HPDE6-E6E7 (cell line): Measurements from ENCODE around the gene CASP1.
"Not testable (repeated sequence)": the region's sequence is repeated elsewhere in the genome, so short reads cannot be mapped to it uniquely, and the experiment has no call there.

Experiments
- DNase-seq: peaks from one replicate; pipeline ENCODE4 v3.0.0; 2011; ENCODE audit warnings: missing footprints; ENCODE audit errors: extremely low spot score

Gene CASP1

DNA sequence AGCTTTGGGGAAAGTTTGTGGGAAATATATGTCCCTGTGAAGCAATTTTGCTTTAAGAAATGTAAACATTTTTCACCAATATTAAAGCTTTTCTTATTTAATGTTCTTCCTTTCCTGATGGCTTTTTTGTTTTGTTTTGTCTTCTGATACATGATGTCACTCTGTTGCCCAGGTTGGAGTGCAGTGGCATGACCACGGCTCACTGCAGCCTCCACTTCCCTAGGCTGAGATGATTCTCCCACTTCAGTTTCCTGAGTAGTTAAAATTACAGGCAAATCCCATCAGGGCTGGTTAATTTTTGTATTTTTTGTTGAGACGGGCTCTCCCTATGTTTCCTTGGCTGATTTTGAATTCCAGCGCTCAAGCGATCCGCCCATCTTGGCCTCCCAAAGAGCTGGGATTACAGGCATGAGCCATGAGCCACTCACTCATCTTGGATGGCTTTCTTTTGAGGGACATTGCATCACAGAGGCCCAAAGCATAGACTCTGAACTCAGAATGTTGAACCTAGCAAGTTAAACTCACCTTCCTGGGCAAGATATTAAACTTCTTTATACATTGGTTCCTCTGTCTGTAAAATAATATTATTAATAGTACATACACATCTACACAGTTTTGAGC is 10.8 kb upstream of the CASP1 start:
- DNase-seq = no peak

DNA sequence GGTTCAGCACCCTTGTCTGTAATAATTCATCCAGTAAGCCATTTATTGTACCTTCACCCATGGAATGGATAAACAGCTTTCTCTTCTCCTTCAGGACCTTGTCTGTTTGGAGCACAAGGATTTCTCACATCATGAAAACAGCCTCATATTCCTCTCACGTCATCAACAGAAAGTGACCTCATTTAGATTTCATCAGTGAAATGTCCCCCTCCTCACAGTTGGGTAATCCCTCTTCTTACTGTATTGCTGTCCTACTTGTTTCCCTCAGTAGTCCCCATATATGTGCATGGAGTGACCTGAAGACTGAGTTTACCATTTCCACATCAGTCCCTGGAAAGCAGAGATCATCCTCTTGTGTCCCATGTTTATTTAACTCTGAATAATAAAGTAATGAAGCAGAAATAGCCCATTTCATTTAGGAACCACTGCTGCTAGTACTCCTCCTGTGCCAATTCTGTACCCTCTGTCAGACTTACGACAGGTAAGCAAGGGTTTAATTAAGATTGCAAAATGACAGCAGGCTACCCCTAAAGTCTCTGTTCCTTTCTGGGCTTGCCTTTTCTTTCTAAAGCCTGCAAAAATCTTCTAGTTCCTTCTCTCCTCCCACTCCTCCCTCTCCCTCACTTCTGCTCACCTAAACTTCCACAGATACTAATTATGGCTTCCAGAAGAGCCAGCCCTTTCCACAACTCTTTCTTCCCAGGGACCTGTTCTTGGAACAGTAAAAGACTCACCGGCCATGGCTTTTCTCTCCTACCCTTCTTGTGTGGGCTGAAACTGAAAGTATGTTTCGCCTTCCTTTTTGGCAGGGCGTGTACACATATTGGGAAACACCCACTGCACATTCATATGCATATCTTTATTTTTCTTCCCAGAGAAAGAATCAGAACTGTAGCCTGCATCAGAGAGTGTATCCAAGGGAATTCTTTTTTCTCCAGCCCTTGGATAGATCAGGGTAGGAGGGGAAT is 9.9 kb upstream of the CASP1 start, which contains the start of gene CARD16:
CARD16 (minus strand) TSS at position 779 of the 968 bp plus-strand sequence; CDS start at position 741, 38 bp downstream.
- peak; percentile 26 for DNase-seq

DNA sequence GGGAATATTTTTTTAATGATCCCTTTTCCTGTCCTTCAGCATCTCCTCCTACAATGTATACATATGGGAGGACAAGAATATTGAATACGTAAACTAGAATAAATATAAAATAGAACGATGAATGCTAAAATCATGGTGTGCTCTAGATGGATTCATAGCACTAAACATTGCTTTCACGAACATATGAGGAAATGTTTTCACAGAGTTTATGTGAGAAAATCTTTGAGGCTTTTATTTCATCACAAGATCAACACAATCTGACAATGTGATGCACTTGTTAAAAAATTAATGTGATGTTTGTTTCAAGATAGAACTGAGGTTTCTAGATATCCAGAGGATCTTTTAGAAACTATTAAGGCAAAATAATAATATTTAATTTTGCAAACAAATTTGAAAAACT is 7.2 kb upstream of the CASP1 start:
- DNase-seq = no peak

DNA sequence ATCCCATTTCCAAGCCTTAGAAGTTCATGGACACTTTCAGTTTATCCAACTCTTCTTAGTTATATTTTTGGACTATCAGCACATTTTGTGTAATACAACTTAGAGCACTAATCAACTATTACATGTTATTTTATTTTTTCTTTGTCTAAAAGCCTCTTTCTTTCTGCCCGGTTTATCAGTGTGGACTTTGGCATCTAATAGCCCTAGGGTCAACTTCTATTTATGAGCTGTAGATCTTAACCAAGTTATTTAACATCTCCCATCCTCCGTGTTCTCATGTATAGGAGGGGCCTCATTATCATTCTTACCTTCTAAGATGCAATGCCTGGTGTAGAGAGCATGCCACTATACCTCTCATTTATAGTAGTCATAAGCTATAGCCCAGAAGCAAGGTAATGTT is 5.8 kb upstream of the CASP1 start:
- no peak for DNase-seq

DNA sequence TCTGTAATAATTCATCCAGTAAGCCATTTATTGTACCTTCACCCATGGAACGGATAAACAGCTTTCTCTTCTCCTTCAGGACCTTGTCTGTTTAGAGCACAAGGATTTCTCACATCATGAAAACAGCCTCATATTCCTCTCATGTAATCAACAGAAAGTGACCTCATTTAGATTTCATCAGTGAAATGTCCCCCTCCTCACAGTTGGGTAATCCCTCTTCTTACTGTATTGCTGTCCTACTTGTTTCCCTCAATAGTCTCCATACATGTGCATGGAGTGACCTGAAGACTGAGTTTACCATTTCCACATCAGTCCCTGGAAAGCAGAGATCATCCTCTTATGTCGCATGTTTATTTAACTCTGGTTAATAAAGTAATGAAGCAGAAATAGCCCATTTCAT is 556 bp downstream of the CASP1 start:
- DNase-seq = not testable (repeated sequence)

DNA sequence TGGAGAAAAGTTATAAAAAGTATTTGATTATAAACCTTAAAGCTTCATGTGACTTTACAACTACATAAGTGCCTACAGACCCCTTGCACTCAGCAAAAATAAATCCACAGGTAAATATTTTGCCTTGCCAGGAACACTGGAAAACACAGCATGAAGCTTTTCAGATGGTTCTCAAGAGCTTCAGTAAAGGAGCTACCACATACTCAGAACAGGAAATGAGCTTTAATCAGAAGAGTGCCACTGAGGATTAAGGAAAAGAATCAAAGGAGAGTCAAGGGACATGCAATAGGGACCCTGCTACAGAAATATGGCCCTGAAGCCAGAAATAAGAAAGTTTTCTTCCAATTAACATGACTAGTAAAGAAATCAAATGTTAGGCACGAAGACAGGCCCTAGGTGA is 1.2 kb downstream of the CASP1 start:
- DNase-seq = no peak

DNA sequence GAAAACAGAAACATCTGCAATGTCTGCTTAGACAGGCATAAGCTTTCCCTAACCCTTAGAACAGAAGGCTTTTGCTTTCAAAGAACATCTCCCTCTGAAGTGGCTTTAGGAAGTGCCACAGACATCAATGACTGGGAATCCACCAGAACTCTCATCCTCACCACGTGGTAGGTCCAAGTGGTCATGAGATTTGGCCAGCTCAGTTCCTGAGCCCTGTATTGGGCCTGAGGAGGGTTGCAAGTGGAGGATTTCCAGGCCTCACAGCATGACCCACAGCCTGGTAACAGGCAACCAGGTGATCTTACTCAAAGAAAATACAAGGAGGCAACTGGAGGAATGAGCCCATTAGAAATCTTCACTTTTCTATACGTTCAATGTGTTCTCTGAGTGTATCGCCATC is 1.6 kb downstream of the CASP1 start:
- no peak for DNase-seq

DNA sequence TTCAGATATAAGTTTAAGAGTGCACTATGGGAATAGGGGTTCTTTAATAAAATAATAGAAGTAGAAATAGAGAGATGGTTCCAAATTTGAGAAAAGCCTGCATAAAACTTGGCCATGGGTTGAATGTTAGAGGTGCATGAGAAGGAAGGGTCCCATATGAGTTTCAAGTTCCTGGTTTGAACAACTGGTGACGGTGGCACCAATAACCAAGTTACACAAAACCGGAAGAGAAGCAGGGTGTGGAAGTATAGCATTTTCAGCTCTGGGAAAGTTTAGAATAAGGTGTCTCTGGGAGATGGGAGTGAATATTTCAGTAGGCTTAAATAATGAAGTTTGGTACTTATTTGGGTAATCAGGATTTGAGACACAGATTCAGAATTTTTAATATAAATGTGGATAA is 2.4 kb downstream of the CASP1 start:
- no peak for DNase-seq

DNA sequence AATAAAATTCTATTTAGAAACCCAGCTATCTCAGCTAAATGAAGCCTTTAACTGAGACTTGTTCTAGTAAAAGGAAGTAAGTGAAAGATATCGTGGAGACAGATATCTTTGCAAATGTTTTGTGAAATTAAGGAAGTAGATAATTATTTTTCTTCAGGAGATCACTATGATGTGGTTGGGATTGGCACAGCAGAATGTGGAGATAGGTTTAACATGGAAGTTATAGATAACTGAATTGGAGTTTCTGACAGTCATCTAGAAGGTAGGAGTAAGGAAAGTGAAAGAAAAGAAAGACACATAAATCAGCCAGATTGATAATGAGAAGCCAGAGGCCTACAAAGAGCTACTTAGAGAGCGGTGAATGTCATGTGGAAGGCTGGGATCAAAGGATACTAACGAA is 7.3 kb downstream of the CASP1 start:
- DNase-seq = no peak

DNA sequence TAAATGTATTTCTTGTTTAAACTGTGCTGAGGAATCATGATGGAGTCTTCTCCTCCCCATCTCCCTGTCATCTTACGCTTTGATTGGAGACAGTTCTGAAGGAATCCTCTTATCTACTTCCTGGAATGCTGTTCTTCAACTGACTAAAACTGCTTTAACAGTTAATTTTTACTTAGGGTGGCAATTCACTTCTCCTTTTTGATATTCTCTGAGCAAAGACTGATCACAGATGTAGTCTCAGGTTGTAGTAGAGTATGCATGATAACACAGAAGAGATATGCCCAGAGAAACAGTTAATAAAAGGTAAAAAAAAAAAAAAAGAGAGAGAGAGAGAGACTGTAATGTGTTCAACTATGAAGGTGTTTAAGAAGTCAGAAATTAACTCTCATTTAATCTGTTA is 10.6 kb downstream of the CASP1 start:
- DNase-seq = no peak

DNA sequence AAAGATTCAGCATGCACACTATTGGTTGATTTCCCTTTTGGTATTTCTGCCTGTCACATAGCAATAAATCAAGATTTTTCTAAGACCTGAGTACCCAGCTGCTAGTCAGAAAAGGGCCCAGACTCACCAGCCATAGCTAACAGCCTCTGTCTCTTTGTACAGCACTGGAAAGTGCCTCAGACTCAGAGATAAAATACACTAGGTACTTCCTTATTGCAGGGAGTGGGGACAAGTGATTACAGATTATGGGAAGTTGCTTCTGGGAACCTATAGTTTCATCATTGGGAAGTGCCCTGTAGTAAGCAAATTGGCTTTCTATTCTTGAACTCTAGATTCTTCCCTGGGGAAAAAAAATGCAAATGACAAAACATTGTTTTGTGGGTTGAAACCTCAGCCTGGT is 11.9 kb downstream of the CASP1 start, which contains the start of gene CASP5:
CASP5 (minus strand) TSS at position 166 of the 400 bp plus-strand sequence; CDS start at position 134, 32 bp downstream.
- DNase-seq = no peak

DNA sequence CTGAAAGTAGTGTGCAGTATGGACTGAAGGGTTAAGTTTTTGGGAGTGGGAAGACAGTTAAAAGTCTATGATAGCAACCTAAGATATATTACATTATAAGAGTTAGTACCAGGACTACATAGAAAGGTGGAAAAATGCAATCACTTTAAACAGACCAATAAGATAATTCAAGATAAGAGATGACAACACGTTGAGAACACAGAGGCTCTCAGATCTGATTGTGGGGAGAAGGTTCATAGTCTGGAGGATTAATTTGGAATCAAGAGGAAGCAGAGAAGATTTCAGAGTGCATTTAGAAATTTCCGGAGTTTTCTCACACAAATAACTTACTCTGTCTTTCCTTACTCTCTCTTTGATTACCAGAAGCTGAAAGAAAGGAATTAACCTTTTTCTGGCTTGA is 12.4 kb downstream of the CASP1 start:
- DNase-seq = no peak

DNA sequence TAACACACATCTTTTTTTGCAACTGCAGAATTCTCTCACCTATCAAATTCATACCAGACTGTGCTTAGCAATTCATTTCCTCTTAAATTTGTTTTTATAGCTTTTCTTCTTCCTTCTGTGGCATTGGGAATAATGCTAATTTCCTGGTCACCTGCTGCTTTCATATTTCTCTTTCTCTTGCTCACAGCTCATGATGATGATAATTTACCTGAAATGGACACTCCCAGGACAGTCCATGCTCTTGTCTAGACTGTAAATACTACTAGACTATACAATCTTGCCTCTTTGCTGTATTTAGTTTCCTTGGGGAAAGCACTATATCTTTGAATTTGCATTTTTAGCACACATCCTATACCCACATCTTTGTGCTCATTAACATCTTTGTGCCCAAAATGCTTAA is 27.5 kb downstream of the CASP1 start:
- DNase-seq = no peak

DNA sequence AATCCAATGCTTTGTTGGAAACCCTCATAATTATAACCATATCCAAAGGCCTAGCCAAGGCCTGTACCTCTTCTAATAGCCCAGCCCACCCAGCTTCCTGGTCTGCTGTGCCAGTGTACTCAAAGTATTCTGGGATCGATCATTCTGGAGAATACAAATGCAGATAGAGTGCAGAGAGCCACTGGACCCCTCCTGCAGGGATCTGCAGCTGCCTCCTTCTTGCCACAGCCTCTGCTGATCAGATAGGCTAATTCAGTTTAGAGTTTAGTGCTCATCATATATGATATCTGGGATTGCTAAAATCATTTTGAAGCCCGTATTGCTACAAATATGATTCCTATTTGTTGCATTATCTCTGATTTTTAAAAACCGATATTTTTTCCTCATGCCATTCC is 29.5 kb downstream of the CASP1 start:
- DNase-seq = no peak

DNA sequence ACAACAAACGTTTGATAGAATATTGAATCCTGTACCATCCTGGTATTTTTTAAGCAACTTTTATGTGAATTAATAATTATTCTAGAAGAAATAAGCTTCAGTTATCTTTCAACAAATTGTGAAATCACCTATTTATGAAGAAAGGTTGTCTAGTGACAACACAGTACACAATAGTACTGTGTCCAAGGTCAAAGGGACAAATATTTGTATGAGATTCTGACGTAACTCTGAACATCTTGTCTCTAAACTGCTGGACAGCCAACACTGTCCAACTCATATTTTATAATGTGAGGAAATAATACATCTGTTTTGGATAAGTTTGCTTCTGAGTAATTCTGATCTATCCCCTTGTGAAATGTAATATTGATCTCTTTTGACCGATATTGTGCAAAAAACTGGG is 30.9 kb downstream of the CASP1 start:
- no peak for DNase-seq

DNA sequence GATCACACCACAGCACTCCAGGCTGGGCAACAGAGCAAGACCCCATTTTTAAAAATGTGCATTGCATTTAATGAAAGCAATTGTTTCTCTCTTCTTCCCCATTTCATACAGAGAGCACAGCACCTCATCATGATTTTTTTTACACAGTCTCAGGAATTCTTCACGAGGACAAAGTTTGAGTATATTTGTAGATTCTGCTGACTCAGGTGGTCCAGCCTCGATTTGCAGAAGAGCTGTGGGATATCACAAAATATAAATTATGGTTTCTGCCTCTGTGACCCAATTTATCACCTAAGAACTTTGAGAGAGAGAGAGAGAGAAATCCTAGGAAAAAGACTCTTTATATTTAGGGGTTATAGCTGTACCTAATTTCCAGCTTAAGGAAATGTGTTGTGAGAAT is 31.8 kb downstream of the CASP1 start:
- DNase-seq = no peak

DNA sequence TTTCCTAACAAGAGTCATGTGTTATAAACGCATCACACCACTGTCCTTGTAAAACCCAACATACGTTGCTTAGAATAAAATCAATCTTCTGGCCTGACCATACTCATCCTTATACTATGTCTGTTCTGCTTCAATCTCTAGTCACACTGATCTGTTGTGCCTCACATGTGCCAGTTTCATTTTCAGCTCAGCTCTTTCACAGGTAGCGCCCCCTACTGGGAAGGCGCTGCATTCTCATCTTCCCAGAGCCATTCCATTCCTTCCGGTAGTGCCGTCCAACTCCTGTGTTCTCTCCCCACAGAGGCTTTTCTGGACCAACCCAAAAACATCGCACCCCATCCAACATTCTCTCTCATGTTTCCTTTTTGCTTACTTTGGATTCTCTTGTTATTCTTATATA is 34.1 kb downstream of the CASP1 start:
- no peak for DNase-seq

DNA sequence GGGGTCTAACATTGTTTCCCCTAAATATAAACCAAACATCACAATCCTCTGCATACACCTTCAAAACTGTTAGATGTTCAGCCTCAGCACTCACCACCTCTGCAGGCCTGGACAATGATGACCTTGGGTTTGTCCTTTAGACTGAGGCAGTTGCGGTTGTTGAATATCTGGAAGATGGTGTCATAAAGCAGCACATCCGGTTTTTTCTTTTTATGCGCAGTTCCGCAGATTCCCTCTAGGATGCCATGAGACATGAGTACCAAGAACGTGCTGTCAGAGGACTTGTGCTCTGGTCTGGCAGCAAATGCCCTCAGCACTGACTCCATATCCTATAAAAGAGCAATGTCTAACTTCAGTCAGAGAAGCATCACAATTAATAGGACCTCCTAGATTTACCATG is 34.8 kb downstream of the CASP1 start:
- no peak for DNase-seq

DNA sequence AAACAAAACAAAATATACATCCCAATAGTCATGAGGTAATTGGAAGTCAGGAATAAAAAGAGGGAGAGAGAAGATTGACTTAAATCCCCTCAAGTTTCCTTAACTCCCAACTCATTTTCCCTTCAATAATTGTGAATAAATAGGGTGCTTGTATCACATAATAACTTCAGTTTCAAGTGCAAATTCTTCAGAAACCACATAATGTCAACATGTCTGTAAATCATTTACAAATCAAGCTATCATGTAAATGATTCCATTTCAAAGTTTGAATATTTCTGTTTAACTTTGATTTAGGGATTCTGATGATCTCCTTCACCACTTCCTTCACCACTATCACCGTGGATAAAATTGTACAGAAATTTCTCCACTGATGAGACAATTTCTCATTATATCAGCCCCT is 35.2 kb downstream of the CASP1 start:
- DNase-seq = no peak

DNA sequence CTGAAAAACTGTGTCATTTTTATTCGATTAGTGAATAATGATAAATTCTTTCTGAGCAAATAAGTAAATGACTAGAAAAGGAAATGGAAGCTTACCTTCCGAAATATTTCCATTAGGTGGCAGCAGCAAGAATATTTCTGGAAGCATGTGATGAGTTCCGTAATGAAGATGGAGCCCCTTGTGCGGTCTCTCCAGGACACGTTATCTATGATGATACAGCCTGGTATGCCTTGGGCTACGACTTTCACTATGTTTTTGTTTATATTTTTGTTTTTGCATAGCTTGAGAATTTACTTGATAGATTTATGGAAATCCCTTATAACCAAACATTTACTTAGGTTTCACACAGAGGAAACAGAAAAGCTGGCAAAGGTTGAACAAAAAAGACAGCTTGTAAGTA is 37.7 kb downstream of the CASP1 start:
- no peak for DNase-seq

DNA sequence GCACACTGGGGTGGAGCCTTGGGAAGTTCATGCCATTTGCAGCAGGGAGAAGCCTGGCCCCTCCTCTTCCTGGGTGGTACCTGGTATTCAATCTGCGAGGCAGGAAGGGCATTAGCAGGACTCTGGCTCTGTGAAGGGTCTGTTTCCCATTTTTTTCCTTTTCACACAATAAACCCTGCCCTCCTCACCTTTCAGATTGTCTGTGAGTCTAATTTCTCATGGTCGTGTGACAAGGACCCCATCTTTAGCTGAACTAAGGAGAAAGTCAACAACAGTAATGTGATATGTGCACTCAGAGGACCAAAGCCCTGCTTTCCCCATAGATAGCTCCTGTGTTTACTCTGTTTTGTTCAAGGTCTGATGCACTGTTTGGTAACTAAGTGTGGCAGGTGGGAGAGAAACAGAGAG is 39.9 kb downstream of the CASP1 start:
- DNase-seq = no peak

DNA sequence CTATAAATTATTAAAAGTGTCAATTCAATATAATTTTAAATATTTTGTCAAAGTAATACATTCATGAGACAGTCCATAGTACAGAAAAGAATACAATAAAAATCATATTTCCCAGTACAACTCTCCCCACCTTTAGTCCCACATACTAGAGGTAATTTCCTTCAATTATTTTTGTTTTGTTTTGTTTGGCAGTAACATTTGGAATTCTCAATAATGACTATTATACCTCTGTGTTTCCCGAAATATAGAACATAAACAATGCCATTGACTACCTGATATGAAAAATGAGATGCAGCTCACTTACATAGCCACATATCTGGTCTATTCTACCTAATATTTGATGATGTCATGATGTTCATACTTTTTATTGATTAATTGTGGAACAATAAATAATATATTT is 42.2 kb downstream of the CASP1 start:
- no peak for DNase-seq

DNA sequence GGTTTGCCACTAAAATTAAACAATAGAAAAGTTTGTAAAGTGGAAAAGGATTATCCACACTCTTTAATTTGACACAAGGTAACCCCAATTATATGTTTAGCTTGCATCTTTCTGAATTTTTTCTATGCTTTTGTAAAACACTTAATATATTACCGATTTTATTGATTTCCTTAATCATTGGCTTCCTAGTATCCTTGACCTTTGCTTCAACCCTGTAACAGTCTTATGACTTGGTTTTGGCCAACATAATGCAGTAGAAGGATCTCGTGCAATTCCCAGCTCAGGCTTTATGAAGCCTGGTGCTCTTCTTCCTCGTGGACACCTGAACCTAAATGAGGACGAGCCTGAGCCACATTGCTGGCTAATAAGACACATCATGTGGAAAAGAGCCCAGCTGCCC is 43.0 kb downstream of the CASP1 start:
- DNase-seq = no peak
